GM18867 (cell line): ENCODE data around the gene L1CAM.

Experiments used
- ATAC-seq: cut with Tn5 transposase; IDR thresholded peaks from one replicate; pipeline ENCODE4 v1.9.1; 2021; ENCODE audit warnings: mild to moderate bottlenecking, moderate library complexity; ENCODE audit not compliant: unreplicated experiment

L1CAM gene

DNA sequence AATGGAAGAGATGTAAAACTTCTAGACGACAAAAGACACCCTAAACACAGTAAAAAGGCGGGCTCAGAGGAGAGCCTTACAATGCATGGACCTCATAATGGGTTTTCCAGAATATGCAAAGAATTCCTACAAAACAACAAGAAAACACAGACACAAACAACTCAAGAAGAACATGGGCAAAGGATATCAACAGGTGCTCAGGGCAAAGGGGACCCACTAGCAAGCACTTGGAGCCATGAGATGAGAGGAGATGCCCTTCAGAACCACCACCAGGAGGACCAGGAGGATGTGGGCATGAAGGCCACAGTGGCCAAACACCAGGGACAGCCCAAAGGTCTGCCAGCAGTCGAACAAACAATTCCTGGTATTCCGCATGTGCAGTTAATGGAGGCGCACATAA lies 72.8 kb downstream of the L1CAM start:
- ATAC-seq, result no peak

GRCh38 chrX:153812220-153812619 lies 73.8 kb downstream of the L1CAM start:
- no peak for ATAC-seq
